SK-N-SH treated with all-trans-retinoic acid at 6 μM for 48 hours (cell line): ENCODE data around the gene GNAQ.

ENCODE experiments used
- CSRNP3 ChIP-seq: fragments of 250-450 bp; sonication (Bioruptor Pico); IDR thresholded peaks from 2 replicates; pipeline ENCODE4 v1.5.1; 2021; ENCODE audit warnings: mild to moderate bottlenecking, moderate library complexity
- GLIS3 ChIP-seq: fragments of 250-450 bp; sonication (Bioruptor Pico); IDR thresholded peaks from 2 replicates; pipeline ENCODE4 v1.5.0; 2020; ENCODE audit warnings: mild to moderate bottlenecking, moderate library complexity
- PATZ1 ChIP-seq: fragments of 250-450 bp; sonication (Bioruptor Pico); IDR thresholded peaks from 2 replicates; pipeline ENCODE4 v1.8.0; 2020; ENCODE audit warnings: mild to moderate bottlenecking, moderate library complexity, borderline replicate concordance
- TOX ChIP-seq: fragments of 250-450 bp; sonication (Bioruptor Pico); IDR thresholded peaks from 2 replicates; pipeline ENCODE4 v1.8.0; 2021; ENCODE audit warnings: mild to moderate bottlenecking, moderate library complexity, borderline replicate concordance
- ZFP3 ChIP-seq: fragments of 250-450 bp; sonication (Bioruptor Pico); IDR thresholded peaks from 2 replicates; pipeline ENCODE4 v1.5.0; 2020; ENCODE audit warnings: mild to moderate bottlenecking, moderate library complexity
- TF ChIP-seq, protein P1 (sequence below): fragments of 250-450 bp; sonication (Bioruptor Pico); IDR thresholded peaks from 2 replicates; pipeline ENCODE4 v1.5.0; 2020; ENCODE audit warnings: mild to moderate bottlenecking, moderate library complexity

GRCh38 chr9:77851882-77852595, 179.6 kb downstream of the GNAQ start:
- TF ChIP-seq CSRNP3 (no peak), PATZ1 (CRISPR knock-in tag) (no peak), GLIS3 (CRISPR knock-in tag) (no peak), TOX (CRISPR knock-in tag) (no peak), ZFP3 (no peak)
- TF ChIP-seq, protein P1, sequence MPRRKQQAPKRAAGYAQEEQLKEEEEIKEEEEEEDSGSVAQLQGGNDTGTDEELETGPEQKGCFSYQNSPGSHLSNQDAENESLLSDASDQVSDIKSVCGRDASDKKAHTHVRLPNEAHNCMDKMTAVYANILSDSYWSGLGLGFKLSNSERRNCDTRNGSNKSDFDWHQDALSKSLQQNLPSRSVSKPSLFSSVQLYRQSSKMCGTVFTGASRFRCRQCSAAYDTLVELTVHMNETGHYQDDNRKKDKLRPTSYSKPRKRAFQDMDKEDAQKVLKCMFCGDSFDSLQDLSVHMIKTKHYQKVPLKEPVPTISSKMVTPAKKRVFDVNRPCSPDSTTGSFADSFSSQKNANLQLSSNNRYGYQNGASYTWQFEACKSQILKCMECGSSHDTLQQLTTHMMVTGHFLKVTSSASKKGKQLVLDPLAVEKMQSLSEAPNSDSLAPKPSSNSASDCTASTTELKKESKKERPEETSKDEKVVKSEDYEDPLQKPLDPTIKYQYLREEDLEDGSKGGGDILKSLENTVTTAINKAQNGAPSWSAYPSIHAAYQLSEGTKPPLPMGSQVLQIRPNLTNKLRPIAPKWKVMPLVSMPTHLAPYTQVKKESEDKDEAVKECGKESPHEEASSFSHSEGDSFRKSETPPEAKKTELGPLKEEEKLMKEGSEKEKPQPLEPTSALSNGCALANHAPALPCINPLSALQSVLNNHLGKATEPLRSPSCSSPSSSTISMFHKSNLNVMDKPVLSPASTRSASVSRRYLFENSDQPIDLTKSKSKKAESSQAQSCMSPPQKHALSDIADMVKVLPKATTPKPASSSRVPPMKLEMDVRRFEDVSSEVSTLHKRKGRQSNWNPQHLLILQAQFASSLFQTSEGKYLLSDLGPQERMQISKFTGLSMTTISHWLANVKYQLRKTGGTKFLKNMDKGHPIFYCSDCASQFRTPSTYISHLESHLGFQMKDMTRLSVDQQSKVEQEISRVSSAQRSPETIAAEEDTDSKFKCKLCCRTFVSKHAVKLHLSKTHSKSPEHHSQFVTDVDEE (CRISPR knock-in tag), result no peak
